Endothelial cell (in vitro differentiated cells): ENCODE data around the gene LZTR1. TPM values are rescaled to one million over a fixed set of nuclear protein-coding genes. Genes with fewer than 3 reads are reported as not detected.
"Not testable (repeated sequence)": the region's sequence is repeated elsewhere in the genome, so short reads cannot be mapped to it uniquely, and the experiment has no call there.

ENCODE experiments used
- DNase-seq: peaks from one replicate; pipeline ENCODE4 v3.0.0; 2021; ENCODE audit warnings: low spot score
- H3K27ac Mint-ChIP-seq: one replicate; pipeline ENCODE4 v1.8.0; 2021; ENCODE audit warnings: mixed read lengths, inconsistent platforms; ENCODE audit not compliant: unreplicated experiment
- H3K27me3 Mint-ChIP-seq: one replicate; pipeline ENCODE4 v1.8.0; 2021; ENCODE audit warnings: mild to moderate bottlenecking, moderate library complexity, mixed read lengths, inconsistent platforms; ENCODE audit not compliant: unreplicated experiment
- H3K36me3 Mint-ChIP-seq: one replicate; pipeline ENCODE4 v1.8.0; 2021; ENCODE audit warnings: mild to moderate bottlenecking, low read depth, mixed read lengths, inconsistent platforms; ENCODE audit not compliant: unreplicated experiment
- H3K4me1 Mint-ChIP-seq: one replicate; pipeline ENCODE4 v1.8.0; 2021; ENCODE audit warnings: mild to moderate bottlenecking, mixed read lengths, inconsistent platforms; ENCODE audit not compliant: unreplicated experiment
- H3K4me3 Mint-ChIP-seq: one replicate; pipeline ENCODE4 v1.8.0; 2021; ENCODE audit warnings: mild to moderate bottlenecking, mixed read lengths, inconsistent platforms; ENCODE audit not compliant: unreplicated experiment
- H3K9me3 Mint-ChIP-seq: one replicate; pipeline ENCODE4 v1.8.0; 2021; ENCODE audit warnings: mixed read lengths, inconsistent platforms; ENCODE audit not compliant: unreplicated experiment
- microRNA-seq: library from miRNA; unstranded; fragments of <30 nt; microRNA quantifications from one replicate; pipeline ENCODE4, GENCODE V29; 2020; ENCODE audit not compliant: unreplicated experiment
- total RNA-seq: library from RNA; stranded (reverse); fragmentation: NEBNext Ultra II Directional; extraction: Animal tissue kit (Norgen Biotek cat#: 25700); gene quantifications from one replicate; pipeline ENCODE4 v1.2.1, GENCODE V29; 2021; ENCODE audit not compliant: unreplicated experiment
- TF ChIP-seq, protein P1 (sequence below): fragments of 200-600 bp; sonication (generic); IDR thresholded peaks from one replicate; pipeline ENCODE4 v1.5.0; 2021; ENCODE audit warnings: antibody characterized with exemption; ENCODE audit not compliant: unreplicated experiment

Gene LZTR1
- total RNA-seq, 1 donor from 2014 or later: 113 TPM

DNA sequence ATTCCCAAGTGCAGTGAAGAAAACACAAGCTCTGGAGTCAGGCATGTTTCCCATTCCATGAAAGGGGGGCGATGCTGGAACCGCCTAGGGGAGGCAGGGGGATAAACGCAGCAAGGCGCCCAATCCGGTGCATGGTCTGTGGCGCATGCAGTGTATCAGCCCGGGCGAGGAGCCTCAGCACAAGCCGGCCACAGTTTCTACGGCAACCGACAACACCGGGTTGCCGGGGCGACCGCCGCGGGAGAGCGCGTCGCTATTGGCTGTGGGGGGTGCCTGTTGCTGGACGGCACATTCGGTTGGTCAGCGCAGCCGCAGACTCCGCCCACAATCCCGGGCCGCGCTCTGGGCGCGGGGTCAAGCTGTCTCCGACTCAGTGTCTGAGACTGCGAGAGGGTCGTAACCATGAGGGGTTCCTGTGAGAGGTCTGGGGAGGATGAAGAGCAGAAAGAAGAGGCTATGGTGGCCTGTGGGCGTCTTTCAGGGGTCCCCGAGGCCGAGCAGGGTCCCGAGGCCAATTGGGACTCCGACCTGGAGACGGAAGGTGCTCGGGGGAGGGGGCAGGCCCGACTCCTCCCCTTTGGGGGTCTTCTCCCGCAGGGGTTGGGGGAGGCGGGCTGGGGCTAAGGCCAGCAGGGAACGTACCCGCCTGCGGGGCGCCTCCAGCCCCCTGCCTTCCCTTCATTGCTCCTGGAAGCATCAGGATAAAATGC is 63.6 kb downstream of the LZTR1 start, which contains the start of gene LRRC74B:
Gene LRRC74B (plus strand): TSS at position 362 of the 710 bp plus-strand sequence. CDS start 41 bp downstream, at position 403.
- Mint-ChIP-seq H3K9me3 (no peaks in the 10 kb centered on the region), H3K27ac (peak within 1 kb of the TSS; percentile 97), H3K36me3 (no peaks in the 10 kb centered on the region)

DNA sequence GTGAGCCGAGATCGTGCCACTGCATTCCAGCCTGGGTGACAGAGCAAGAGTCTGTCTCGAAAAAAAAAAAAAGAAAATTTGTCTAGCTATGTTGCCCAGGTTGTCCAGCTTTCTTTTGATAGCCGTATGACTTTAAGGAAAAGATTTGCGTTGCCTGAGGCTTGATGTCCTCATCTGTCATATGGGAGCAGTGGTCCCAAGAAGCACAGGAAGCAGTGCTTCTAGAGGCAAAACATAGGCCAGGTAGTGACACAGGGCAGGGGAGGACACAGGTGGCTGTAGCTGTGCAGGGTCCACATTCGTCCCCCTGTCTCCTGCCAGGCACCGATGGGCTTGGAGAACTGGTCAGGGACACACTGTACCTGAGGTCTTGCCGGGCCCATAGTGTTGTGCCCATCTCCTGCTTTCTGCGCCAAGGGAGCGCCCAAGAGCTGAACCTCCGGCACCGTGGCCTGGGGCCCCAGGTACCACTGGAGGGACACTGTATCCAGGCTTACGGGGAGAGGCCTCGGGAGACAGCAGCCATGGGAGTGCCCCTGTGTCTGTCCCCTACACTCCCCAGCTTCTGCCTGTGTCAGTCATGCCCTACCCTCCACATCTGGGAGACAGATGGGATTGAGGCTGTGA is 65.1 kb downstream of the LZTR1 start:
- Mint-ChIP-seq H3K4me1 (peaks cover 12% of the 10 kb centered on the region), H3K4me3 (no peak overlapping the region), H3K27ac (no peak overlapping the region), H3K9me3 (no peaks in the 10 kb centered on the region), H3K36me3 (no peaks in the 10 kb centered on the region), H3K27me3 (peaks cover 4% of the 10 kb centered on the region)
- no peak for DNase-seq
- TF ChIP-seq, protein P1, sequence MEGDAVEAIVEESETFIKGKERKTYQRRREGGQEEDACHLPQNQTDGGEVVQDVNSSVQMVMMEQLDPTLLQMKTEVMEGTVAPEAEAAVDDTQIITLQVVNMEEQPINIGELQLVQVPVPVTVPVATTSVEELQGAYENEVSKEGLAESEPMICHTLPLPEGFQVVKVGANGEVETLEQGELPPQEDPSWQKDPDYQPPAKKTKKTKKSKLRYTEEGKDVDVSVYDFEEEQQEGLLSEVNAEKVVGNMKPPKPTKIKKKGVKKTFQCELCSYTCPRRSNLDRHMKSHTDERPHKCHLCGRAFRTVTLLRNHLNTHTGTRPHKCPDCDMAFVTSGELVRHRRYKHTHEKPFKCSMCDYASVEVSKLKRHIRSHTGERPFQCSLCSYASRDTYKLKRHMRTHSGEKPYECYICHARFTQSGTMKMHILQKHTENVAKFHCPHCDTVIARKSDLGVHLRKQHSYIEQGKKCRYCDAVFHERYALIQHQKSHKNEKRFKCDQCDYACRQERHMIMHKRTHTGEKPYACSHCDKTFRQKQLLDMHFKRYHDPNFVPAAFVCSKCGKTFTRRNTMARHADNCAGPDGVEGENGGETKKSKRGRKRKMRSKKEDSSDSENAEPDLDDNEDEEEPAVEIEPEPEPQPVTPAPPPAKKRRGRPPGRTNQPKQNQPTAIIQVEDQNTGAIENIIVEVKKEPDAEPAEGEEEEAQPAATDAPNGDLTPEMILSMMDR: no peak

More for the DNA sequence above, 63.6 kb downstream of the LZTR1 start, which contains the start of gene LRRC74B:
- H3K4me3 Mint-ChIP-seq: peak within 1 kb of the TSS; percentile 95
- DNase-seq: peak; percentile 98
- TF ChIP-seq, protein P1: no peak
- H3K4me1 Mint-ChIP-seq: no peaks in the 10 kb centered on the region
- peaks cover 2% of the 10 kb centered on the region for H3K27me3 Mint-ChIP-seq

DNA sequence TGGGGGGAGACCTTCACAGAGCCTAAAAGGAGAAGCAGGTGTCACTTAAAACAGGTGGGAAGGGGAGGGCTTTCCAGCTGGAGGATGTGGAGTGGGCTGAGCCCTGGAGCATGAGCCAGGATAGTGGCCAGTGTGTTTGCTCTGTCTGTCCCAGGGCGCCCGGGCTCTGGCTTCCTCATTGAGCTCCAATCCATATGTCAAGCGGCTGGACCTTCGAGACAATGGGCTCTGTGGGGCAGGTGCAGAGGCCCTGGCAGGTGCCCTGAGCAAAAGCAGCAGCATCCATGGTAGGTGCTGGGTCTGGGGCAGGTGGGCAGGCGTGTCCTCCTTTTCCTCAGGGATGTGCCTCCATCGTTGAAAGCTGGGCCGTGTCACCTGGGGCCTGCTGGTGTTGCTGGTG is 65.6 kb downstream of the LZTR1 start:
- H3K4me3 Mint-ChIP-seq: no peak overlapping the region
- H3K27ac Mint-ChIP-seq: no peak overlapping the region
- H3K36me3 Mint-ChIP-seq: no peaks in the 10 kb centered on the region
- H3K4me1 Mint-ChIP-seq: peaks cover 14% of the 10 kb centered on the region
- TF ChIP-seq, protein P1: no peak
- no peak for DNase-seq
- peaks cover 7% of the 10 kb centered on the region for H3K27me3 Mint-ChIP-seq
- no peaks in the 10 kb centered on the region for H3K9me3 Mint-ChIP-seq

DNA sequence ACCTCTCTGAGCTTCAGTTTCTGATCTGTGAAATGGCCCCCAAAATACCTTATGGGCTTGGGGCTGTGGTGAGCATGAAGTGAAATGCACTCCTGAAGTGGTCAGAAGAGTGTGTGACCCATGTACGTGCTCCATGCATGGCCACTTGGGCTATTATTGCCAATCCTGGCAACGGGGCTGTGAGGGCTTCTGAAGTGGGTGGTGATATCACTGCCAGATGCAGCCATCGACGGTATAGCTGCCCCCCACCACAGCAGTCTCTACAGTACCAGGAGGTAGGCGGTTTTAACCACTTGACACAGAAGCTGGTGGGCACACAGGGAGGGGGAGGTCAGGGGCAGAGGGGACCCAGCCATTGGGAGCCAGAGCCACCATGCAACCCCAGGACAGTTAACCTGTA is 66.4 kb downstream of the LZTR1 start:
- peaks cover 18% of the 10 kb centered on the region for H3K4me1 Mint-ChIP-seq
- H3K4me3 Mint-ChIP-seq, H3K27me3 Mint-ChIP-seq, DNase-seq, H3K9me3 Mint-ChIP-seq, H3K27ac Mint-ChIP-seq, H3K36me3 Mint-ChIP-seq: not testable (repeated sequence)

Small RNAs within 50 kb of the gene (microRNA-seq; reads per million reads assigned to microRNA genes)
- gene MIR649: not detected

Other genes with a start within 250 kb of the LZTR1 start
- gene SERPIND1, start 208.2 kb upstream of the LZTR1 start, total RNA-seq: 0.18 TPM
- gene PI4KA, start 123.5 kb upstream of the LZTR1 start, total RNA-seq: 65.3 TPM
- gene SNAP29, start 123.3 kb upstream of the LZTR1 start, total RNA-seq: 22.7 TPM
- 59.1 TPM for gene CRKL, start 64.9 kb upstream of the LZTR1 start, total RNA-seq
- 0.15 TPM for gene AIFM3, start 15.0 kb upstream of the LZTR1 start, total RNA-seq
- gene THAP7, start 19.8 kb downstream of the LZTR1 start, total RNA-seq: 13.5 TPM
- gene P2RX6, start 32.9 kb downstream of the LZTR1 start, total RNA-seq: not detected
- not detected for gene SLC7A4, start 50.3 kb downstream of the LZTR1 start, total RNA-seq
- not detected for gene LRRC74B, start 63.6 kb downstream of the LZTR1 start, total RNA-seq